Esophagus squamous epithelium (tissue), 5 donors: Measurements from ENCODE around the gene MACIR. TPM values are rescaled to one million over a fixed set of nuclear protein-coding genes. Genes with fewer than 3 reads are reported as not detected.
"Not testable (repeated sequence)": the region's sequence is repeated elsewhere in the genome, so short reads cannot be mapped to it uniquely, and the experiment has no call there.

Source experiments
- DNase-seq: peaks from one replicate; lab custom pipeline; 2025; lab: John Stamatoyannopoulos, UW
- H3K27ac ChIP-seq, 4 donors: fragments of 200-600 bp; sonication (generic); one replicate each; pipeline ENCODE4 v1.5.1; 2016 to 2019; ENCODE audit warnings: mild to moderate bottlenecking in 1 of 4
- H3K27me3 ChIP-seq, 4 donors: fragments of 200-600 bp; sonication (generic); 1 replicate in 3 of 4; 2 replicates in 1 of 4; pipeline versions ENCODE4 v1.5.1 to v1.6.0; 2017 to 2021; ENCODE audit warnings: antibody characterized with exemption in 1 of 4
- H3K36me3 ChIP-seq, 3 donors: fragments of 200-600 bp; sonication (generic); one replicate each; pipeline ENCODE4 v1.5.1; 2016 to 2019
- H3K4me1 ChIP-seq, 3 donors: fragments of 200-600 bp; sonication (generic); one replicate each; pipeline ENCODE4 v1.5.1; 2017 to 2019
- H3K4me3 ChIP-seq, 4 donors: fragments of 200-600 bp; sonication (generic); 1 replicate in 3 of 4; 2 replicates in 1 of 4; pipeline ENCODE4 v1.5.1; 2016 to 2019; ENCODE audit warnings: mild to moderate bottlenecking in 2 of 4, moderate library complexity in 1 of 4
- H3K9me3 ChIP-seq, 3 donors: fragments of 200-600 bp; sonication (generic); one replicate each; pipeline ENCODE4 v1.5.1; 2016 to 2019
- POLR2A ChIP-seq, 4 donors: fragments of 450-650 bp; IDR thresholded peaks; one replicate each; pipeline ENCODE4 v1.6.1; 2017; ENCODE audit warnings: antibody characterized with exemption in 4 of 4, mild to moderate bottlenecking in 4 of 4, moderate library complexity in 3 of 4
- WGBS, 2 donors: methylation state at CpG; one replicate each; pipeline ENCODE4 v1.1.5; 2018; 5-methylcytosine and 5-hydroxymethylcytosine counted together
- intact Hi-C: fragments of 100-400 bp; cut with DNase I; formaldehyde crosslinking; loops from one replicate; pipeline ENCODE4 v1.15.0; 2022
- total RNA-seq, 4 donors: library from RNA; depleted of rRNA; stranded (reverse); fragments of >200 nt; gene quantifications; one replicate each; pipeline ENCODE4 v1.1.0, GENCODE V29; 2016
- TF ChIP-seq, protein P1 (sequence below), 6 experiments: fragments of 450-650 bp in 4 of 6; fragments of 200-600 bp in 2 of 6; sonication (generic) in 2 of 6; IDR thresholded peaks; one replicate each; pipeline ENCODE4 v1.5.1; 2016 to 2019; ENCODE audit warnings: antibody characterized with exemption in 6 of 6, mild to moderate bottlenecking in 4 of 6, moderate library complexity in 4 of 6
- donor health status: DM: yes; HTN: yes; CAD: no.

Gene MACIR
- total RNA-seq, 4 donors from 2014 or later = 2.3 to 10.1 (median 6.2) TPM

GRCh38 chr5:103216697-103217096 is 41.9 kb upstream of the MACIR start:
- no peaks in the 10 kb centered on the region for H3K9me3 ChIP-seq
- H3K27me3 ChIP-seq = no peaks in the 10 kb centered on the region
- TF ChIP-seq, protein P1, sequence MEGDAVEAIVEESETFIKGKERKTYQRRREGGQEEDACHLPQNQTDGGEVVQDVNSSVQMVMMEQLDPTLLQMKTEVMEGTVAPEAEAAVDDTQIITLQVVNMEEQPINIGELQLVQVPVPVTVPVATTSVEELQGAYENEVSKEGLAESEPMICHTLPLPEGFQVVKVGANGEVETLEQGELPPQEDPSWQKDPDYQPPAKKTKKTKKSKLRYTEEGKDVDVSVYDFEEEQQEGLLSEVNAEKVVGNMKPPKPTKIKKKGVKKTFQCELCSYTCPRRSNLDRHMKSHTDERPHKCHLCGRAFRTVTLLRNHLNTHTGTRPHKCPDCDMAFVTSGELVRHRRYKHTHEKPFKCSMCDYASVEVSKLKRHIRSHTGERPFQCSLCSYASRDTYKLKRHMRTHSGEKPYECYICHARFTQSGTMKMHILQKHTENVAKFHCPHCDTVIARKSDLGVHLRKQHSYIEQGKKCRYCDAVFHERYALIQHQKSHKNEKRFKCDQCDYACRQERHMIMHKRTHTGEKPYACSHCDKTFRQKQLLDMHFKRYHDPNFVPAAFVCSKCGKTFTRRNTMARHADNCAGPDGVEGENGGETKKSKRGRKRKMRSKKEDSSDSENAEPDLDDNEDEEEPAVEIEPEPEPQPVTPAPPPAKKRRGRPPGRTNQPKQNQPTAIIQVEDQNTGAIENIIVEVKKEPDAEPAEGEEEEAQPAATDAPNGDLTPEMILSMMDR (IDR thresholded peaks at IDR 0.05) = no peak
- DNase-seq = no peak
- H3K4me3 ChIP-seq = no peak overlapping the region
- H3K36me3 ChIP-seq = no peaks in the 10 kb centered on the region
- H3K27ac ChIP-seq = no peak overlapping the region
- intact Hi-C loops = no loop called here
- WGBS, 2 donors = 69 to 71% methylated on average over 2 of the region's 2 CpGs
- H3K4me1 ChIP-seq = no peaks in the 10 kb centered on the region

DNA sequence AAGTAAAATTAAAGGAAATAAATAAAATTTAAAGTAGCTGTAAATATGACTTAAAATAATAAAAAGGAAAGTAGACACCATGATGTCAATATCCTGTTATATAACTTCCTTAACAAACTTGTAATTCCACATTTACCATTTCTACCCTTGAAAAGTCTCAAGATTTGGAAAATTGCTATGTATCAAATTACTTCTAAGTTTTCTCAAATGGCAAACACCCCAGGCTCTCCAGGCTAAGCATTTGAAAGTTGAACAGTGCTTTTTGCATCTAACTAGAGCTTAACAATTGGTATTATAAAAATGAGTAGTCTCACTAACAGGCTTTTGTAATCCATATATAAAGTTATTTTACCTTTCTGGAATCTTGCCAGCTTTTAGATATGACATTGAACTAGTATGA is 41.5 kb upstream of the MACIR start:
- H3K27ac ChIP-seq = no peak overlapping the region
- H3K4me3 ChIP-seq = no peak overlapping the region
- H3K27me3 ChIP-seq = no peaks in the 10 kb centered on the region
- H3K9me3 ChIP-seq = no peaks in the 10 kb centered on the region
- H3K4me1 ChIP-seq = no peaks in the 10 kb centered on the region
- intact Hi-C loops = no loop called here
- no peaks in the 10 kb centered on the region for H3K36me3 ChIP-seq
- TF ChIP-seq, protein P1 (IDR thresholded peaks at IDR 0.05) = no peak
- no peak for TF ChIP-seq POLR2A (IDR thresholded peaks at IDR 0.05)
- DNase-seq = no peak

GRCh38 chr5:103218164-103218563 is 40.4 kb upstream of the MACIR start:
- Histone ChIP-seq H3K4me1 (no peaks in the 10 kb centered on the region), H3K4me3 (no peak overlapping the region), H3K27me3 (no peaks in the 10 kb centered on the region), H3K9me3 (no peaks in the 10 kb centered on the region), H3K36me3 (no peaks in the 10 kb centered on the region), H3K27ac (no peak overlapping the region)
- TF ChIP-seq, protein P1 (IDR thresholded peaks at IDR 0.05) = no peak
- no peak for TF ChIP-seq POLR2A (IDR thresholded peaks at IDR 0.05)
- intact Hi-C loops = no loop called here
- 53 to 68% methylated on average over 5 of the region's 5 CpGs for WGBS, 2 donors
- no peak for DNase-seq

GRCh38 chr5:103219074-103219473 is 39.5 kb upstream of the MACIR start:
- H3K27ac ChIP-seq, H3K27me3 ChIP-seq, H3K4me3 ChIP-seq, H3K4me1 ChIP-seq, H3K9me3 ChIP-seq, H3K36me3 ChIP-seq, DNase-seq, intact Hi-C loops: not testable (repeated sequence)
- 94 to 100% methylated on average over 2 of the region's 2 CpGs for WGBS, 2 donors

GRCh38 chr5:103223031-103223955 is 35.3 kb upstream of the MACIR start:
- TF ChIP-seq, protein P1 (IDR thresholded peaks at IDR 0.05) = no peak
- no peak for DNase-seq
- intact Hi-C loops = loop anchor here (10.0 kb wide), 1 partner anchor 688 kb away; no protein-coding TSS in a partner anchor

More at GRCh38 chr5:103223031-103223955, 35.3 kb upstream of the MACIR start:
- Histone ChIP-seq H3K27me3 (peaks cover 0 to 8% (median 0%) of the 10 kb centered on the region in 4 donors), H3K27ac (no peak overlapping the region), H3K36me3 (no peaks in the 10 kb centered on the region), H3K4me1 (no peaks in the 10 kb centered on the region), H3K9me3 (no peaks in the 10 kb centered on the region), H3K4me3 (no peak overlapping the region)
- WGBS, 2 donors = 92% methylated on average over 23 to 25 of the region's 28 CpGs
